Prostate gland (tissue), 2 donors: ENCODE results near the gene CHTF18. TPM values are rescaled to one million over a fixed set of nuclear protein-coding genes. Genes with fewer than 3 reads are reported as not detected.

ENCODE experiments used
- DNase-seq: peaks from one replicate; pipeline ENCODE4 v3.0.0-alpha.2; 2019; ENCODE audit warnings: low spot score
- H3K27ac ChIP-seq, 2 donors: fragments of 200-600 bp; sonication (generic); 2 replicates each; pipeline ENCODE4 v1.5.1; 2017 to 2019
- H3K27me3 ChIP-seq: fragments of 200-600 bp; sonication (generic); replicated peaks from 2 replicates; pipeline ENCODE4 v1.5.1; 2019; ENCODE audit not compliant: insufficient read depth
- H3K36me3 ChIP-seq, 2 donors: fragments of 200-600 bp; sonication (generic); 1 replicate in 1 of 2; 2 replicates in 1 of 2; pipeline versions ENCODE4 v1.5.1 to v1.8.1; 2017 to 2019
- H3K4me1 ChIP-seq: fragments of 200-600 bp; sonication (generic); replicated peaks from 2 replicates; pipeline ENCODE4 v1.5.1; 2019
- H3K4me3 ChIP-seq, 2 donors: fragments of 200-600 bp; sonication (generic); 2 replicates each; pipeline ENCODE4 v1.5.1; 2017 to 2019
- H3K9me3 ChIP-seq: fragments of 200-600 bp; sonication (generic); 2 replicates; pipeline ENCODE4 v1.5.1; 2017
- POLR2A ChIP-seq: fragments of 450-650 bp; IDR thresholded peaks from one replicate; pipeline ENCODE4 v1.6.1; 2016; ENCODE audit warnings: antibody characterized with exemption, mild to moderate bottlenecking
- POLR2AphosphoS5 ChIP-seq: sonication (generic); formaldehyde crosslinking; IDR thresholded peaks from one replicate; pipeline ENCODE4 v1.6.1; 2017; ENCODE audit warnings: antibody characterized with exemption
- WGBS: methylation state at CpG from one replicate; pipeline ENCODE4 v1.1.5; 2018; 5-methylcytosine and 5-hydroxymethylcytosine counted together
- intact Hi-C: fragments of 100-400 bp; cut with DNase I; formaldehyde crosslinking; loops from one replicate; pipeline ENCODE4 v1.14.2; 2022
- total RNA-seq, 2 donors: library from RNA; depleted of rRNA; stranded (reverse); fragments of >200 nt; gene quantifications; one replicate each; pipeline ENCODE4 v1.1.0, GENCODE V29; 2016
- TF ChIP-seq, protein P1 (sequence below), 4 experiments: fragments of 200-600 bp in 2 of 4; fragments of 450-650 bp in 2 of 4; sonication (generic) in 2 of 4; IDR thresholded peaks; 1 replicate in 3 of 4; 2 replicates in 1 of 4; pipeline ENCODE4 v1.5.1; 2016 to 2019; ENCODE audit warnings: antibody characterized with exemption in 4 of 4, mild to moderate bottlenecking in 2 of 4, moderate library complexity in 2 of 4

CHTF18 gene
- total RNA-seq, 2 donors from 2014 or later = 7.8 to 57.5 TPM

DNA sequence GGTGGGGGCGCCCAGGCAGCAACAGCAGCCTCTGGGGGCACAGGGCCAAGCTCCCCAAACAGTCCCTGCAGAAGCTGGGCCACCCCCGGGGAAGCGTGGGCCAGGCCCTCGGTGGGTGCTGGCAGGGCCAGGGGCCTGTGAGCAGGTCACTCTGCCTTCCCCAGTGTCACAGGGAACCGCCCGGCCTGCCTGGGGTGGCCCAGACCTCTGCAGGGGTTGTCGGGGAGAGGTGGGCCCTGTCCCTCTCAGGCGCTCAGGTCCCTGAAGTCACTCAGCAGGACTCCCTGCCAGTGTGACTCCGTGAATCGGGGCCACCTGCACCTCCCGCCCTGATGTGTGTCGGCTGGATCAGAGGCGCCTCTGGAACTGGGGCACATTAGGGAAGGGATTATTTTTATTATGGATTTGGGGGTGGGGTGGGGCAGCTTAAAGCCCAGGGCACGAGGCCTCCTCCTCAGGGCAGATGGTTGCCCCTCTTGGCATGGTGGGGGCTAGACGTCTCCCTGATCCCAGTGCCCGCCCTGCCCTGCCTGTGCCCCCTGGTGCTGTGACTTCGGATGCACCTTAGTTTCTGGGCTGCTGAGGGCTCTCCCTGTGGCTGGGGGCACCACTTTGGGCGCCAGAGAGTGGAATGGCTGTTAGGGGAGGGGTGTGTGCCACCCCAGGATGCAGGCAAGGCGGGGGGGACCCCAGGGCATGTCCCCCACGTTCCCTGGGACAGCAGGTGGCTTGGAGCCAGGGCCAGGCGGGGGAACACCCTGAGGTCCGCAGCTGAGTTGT is 13.4 kb downstream of the CHTF18 start:
- H3K4me1 ChIP-seq = no peaks in the 10 kb centered on the region

DNA sequence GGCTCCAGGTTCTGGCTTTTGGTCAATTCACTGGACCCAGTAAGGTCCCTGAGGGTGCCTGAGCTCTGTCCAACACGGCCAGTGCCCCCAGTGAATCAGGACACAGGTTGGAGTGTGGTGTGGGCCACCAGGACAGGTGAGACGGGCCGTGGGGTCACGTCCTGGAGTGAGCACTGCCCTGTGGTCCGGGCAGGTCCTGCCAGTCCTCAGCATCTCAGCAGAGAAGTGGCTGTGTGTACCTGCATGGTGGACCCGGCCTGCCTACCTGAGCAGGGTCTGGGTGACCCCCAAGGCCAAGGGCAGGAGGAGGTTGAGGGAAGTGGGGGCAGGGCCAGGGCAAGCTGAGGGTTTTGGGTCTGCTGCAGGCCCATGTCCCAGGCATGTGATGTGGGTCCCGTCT is 14.0 kb downstream of the CHTF18 start:
- peaks cover 19% of the 10 kb centered on the region for H3K27me3 ChIP-seq
- no peaks in the 10 kb centered on the region for H3K9me3 ChIP-seq
- intact Hi-C loops = no loop called here
- no peak overlapping the region for H3K4me3 ChIP-seq
- no peaks in the 10 kb centered on the region for H3K36me3 ChIP-seq
- DNase-seq = no peak
- no peaks in the 10 kb centered on the region for H3K4me1 ChIP-seq
- no peak overlapping the region for H3K27ac ChIP-seq
- 72% methylated on average over 7 of the region's 7 CpGs for WGBS
- TF ChIP-seq POLR2A (no peak), POLR2AphosphoS5 (no peak)
- TF ChIP-seq, protein P1, sequence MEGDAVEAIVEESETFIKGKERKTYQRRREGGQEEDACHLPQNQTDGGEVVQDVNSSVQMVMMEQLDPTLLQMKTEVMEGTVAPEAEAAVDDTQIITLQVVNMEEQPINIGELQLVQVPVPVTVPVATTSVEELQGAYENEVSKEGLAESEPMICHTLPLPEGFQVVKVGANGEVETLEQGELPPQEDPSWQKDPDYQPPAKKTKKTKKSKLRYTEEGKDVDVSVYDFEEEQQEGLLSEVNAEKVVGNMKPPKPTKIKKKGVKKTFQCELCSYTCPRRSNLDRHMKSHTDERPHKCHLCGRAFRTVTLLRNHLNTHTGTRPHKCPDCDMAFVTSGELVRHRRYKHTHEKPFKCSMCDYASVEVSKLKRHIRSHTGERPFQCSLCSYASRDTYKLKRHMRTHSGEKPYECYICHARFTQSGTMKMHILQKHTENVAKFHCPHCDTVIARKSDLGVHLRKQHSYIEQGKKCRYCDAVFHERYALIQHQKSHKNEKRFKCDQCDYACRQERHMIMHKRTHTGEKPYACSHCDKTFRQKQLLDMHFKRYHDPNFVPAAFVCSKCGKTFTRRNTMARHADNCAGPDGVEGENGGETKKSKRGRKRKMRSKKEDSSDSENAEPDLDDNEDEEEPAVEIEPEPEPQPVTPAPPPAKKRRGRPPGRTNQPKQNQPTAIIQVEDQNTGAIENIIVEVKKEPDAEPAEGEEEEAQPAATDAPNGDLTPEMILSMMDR (IDR thresholded peaks at IDR 0.05) = no peak

More for the DNA sequence above, 13.4 kb downstream of the CHTF18 start:
- Histone ChIP-seq H3K27me3 (peaks cover 19% of the 10 kb centered on the region), H3K36me3 (no peaks in the 10 kb centered on the region), H3K27ac (no peak overlapping the region), H3K9me3 (no peaks in the 10 kb centered on the region), H3K4me3 (no peak overlapping the region)
- WGBS = 47% methylated on average over 19 of the region's 22 CpGs
- no peak for DNase-seq
- TF ChIP-seq, protein P1 (IDR thresholded peaks at IDR 0.05) = no peak
- no peak for TF ChIP-seq POLR2A
- no peak for TF ChIP-seq POLR2AphosphoS5
- intact Hi-C loops = no loop called here

DNA sequence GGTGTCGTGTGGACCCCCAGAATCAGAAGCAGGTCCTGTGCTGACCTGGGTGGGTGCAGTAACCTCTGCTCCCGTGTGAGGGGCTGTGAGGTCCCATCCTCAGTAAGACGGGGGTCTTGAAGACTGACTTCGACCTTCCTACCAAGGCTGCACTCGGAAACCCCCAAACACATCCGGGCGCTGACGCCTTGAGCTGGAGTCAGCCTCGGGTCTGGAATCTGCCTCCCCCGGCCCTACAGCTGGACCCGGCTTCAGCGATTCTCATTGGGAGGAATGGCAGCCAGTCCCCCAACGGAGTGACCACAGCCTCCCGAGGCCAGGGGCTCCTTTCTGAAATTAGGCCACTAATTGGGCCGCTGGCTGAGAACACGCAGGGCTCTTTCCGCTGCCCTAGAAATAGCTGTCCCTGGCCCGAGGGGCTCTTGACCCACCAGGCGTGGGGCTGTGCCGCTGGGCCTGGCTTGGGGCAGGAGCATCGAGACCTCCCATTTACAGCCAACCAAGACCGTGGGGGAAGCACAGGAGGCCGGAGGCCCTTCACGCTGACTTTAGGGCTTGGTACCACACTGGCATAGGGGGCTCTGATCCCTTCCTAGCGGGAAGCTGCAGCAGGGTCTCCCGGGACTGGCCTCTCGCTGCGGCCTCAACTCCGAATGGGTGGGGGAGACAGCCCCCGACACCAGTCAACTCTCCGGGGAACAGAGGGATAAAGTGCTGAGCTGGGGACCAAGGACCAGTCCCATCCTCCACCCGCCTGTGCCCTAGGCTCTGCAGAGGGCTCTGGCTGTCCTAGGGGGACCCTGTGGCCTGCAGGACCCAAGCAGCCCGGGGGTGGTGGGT is 14.7 kb downstream of the CHTF18 start:
- H3K36me3 ChIP-seq = no peaks in the 10 kb centered on the region
- no peaks in the 10 kb centered on the region for H3K4me1 ChIP-seq
- H3K9me3 ChIP-seq = no peaks in the 10 kb centered on the region
- intact Hi-C loops = no loop called here
- H3K4me3 ChIP-seq = no peak overlapping the region
- H3K27ac ChIP-seq = no peak overlapping the region
- DNase-seq = no peak
- TF ChIP-seq POLR2A (no peak), POLR2AphosphoS5 (no peak)
- TF ChIP-seq, protein P1 (IDR thresholded peaks at IDR 0.05) = no peak
- H3K27me3 ChIP-seq = peaks cover 15% of the 10 kb centered on the region
- 67% methylated on average over 33 of the region's 33 CpGs for WGBS

DNA sequence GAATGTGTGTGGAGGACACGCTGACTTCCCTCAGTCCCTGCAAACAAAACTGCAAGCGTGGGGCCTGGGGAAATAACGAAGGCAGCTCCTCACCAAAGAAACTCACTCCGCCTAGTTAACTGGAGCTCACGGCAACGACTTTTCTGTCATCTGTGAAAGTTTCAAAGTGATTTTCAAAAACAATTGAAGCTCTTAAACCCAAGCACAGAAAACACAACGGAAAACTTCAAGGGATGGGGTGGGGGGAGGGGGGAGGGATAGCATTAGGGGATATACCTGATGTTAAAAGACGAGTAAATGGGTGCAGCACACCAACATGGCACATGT is 15.3 kb downstream of the CHTF18 start:
- 42% methylated on average over 8 of the region's 8 CpGs for WGBS
- H3K4me1 ChIP-seq = no peaks in the 10 kb centered on the region
- no peak overlapping the region for H3K27ac ChIP-seq
- peaks cover 15% of the 10 kb centered on the region for H3K27me3 ChIP-seq
- no peak for DNase-seq
- H3K9me3 ChIP-seq = no peaks in the 10 kb centered on the region
- TF ChIP-seq POLR2AphosphoS5 (no peak), POLR2A (no peak)
- TF ChIP-seq, protein P1 (IDR thresholded peaks at IDR 0.05) = no peak
- intact Hi-C loops = no loop called here
- no peaks in the 10 kb centered on the region for H3K36me3 ChIP-seq
- no peak overlapping the region for H3K4me3 ChIP-seq
